HG03460 (cell line): ENCODE data around the gene HCST.
A peak's percentile ranks its signal among the peaks of the same experiment; 100 is the strongest.
"Not testable (repeated sequence)": the region's sequence is repeated elsewhere in the genome, so short reads cannot be mapped to it uniquely, and the experiment has no call there.

Experiments used
- ATAC-seq: cut with Tn5 transposase; IDR thresholded peaks from one replicate; pipeline ENCODE4 v1.9.1; 2021; ENCODE audit not compliant: unreplicated experiment

Gene HCST

DNA sequence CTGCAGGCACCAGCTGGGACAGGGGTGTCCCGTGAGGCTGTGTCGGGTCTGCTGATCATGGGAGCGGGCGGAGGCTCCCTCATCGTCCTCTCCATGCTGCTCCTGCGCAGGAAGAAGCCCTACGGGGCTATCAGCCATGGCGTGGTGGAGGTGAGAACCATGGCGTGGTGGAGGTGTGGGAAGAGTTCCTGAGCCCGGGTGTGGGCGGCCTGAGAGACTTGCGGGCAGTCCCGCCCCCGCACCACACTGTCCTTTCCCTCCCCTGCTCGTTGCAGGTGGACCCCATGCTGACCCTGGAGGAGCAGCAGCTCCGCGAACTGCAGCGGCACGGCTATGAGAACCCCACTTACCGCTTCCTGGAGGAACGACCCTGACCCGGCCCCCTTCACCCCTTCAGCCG lies 23.3 kb upstream of the HCST start:
- ATAC-seq, result no peak

GRCh38 chr19:35879770-35880317 lies 22.5 kb upstream of the HCST start:
- no peak for ATAC-seq

GRCh38 chr19:35882114-35882832 lies 20.1 kb upstream of the HCST start:
- no peak for ATAC-seq

GRCh38 chr19:35883882-35884281 lies 18.4 kb upstream of the HCST start:
- ATAC-seq, result no peak

GRCh38 chr19:35885225-35885738 lies 17.0 kb upstream of the HCST start:
- ATAC-seq, result no peak

GRCh38 chr19:35885904-35886303 lies 16.4 kb upstream of the HCST start:
- no peak for ATAC-seq

GRCh38 chr19:35887197-35887596 lies 15.1 kb upstream of the HCST start:
- no peak for ATAC-seq

GRCh38 chr19:35888398-35888797 lies 13.9 kb upstream of the HCST start:
- ATAC-seq, result no peak

- ATAC-seq, result no peak
These were observed 12.8 kb upstream of the HCST start for GRCh38 chr19:35889370-35890112.

GRCh38 chr19:35890113-35890650 lies 12.1 kb upstream of the HCST start:
- ATAC-seq, result no peak

DNA sequence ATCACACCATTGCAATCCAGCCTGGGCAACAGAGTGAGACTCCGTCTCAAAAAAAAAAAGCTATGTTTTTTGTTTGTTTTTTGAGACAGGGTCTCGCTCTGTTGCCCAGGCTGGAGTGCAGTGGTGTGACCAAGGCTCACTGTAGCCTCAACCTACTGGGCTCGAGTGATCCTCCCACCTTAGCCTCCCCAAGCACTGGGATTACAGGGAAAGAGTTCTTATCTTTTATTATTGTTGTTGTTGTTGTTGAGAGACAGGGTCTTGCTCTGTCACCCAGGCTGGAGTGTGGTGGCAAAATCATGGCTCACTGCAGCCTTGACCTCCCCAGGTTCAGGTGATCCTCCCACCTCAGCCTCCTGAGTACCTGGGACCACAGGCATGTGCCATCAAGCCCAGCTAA lies 10.5 kb upstream of the HCST start:
- not testable (repeated sequence) for ATAC-seq

DNA sequence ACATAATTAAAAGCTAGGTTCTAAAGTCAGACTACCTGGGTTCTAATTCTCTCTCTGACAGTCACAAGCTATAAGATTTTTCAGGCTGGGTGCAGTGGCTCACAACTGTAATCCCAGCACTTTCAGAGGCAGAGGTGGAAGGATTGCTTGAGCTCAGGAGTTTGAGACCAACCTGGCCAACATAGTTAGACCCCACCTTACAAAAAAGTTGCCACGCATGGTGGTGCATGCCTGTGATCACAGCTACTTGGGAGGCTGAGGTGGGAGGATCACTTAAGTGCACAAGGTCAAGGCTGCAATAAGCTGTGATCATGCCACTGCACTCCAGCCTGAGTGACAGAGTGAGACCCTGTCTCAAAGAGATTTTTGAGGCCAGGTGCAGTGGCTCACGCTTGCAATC lies 8.0 kb upstream of the HCST start:
- ATAC-seq, result no peak

DNA sequence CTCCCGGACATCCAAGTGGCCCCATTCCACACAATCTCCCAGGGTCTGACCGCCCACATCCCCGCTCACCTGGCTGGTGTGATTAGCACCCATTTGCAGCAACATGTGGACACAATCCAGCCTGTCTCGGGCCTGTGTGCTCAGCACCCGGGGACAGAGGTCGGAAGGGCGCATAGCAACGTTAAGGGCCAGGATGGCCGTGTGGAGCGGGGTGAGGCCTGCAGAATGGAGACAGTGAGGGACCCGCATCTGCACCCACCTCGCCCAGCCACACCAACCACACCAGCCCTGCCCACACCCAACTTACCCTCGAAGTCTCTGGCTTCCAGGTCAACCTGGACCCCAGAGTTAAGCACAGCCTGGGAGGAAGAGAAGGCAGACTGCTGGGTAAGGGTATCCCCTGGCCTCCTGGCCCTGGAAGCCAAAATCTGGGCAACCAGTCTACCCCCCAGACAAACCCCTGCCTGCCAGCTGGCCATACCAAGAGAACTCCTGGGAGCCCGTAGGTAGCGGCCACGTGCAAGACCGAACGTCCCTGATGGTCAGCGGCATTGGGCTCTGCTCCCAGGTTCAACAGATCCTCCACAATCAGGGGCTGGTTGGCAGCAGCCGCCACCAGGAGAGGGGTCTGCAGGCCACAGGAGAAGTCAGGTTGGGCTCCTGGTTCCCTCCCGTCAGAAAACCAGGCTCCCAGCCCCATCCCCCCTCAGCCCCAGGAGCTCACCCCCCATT lies 6.3 kb upstream of the HCST start:
- no peak for ATAC-seq

GRCh38 chr19:35896643-35897040 lies 5.7 kb upstream of the HCST start:
- no peak for ATAC-seq

- no peak for ATAC-seq
These were observed 4.5 kb upstream of the HCST start for GRCh38 chr19:35897706-35898451.

DNA sequence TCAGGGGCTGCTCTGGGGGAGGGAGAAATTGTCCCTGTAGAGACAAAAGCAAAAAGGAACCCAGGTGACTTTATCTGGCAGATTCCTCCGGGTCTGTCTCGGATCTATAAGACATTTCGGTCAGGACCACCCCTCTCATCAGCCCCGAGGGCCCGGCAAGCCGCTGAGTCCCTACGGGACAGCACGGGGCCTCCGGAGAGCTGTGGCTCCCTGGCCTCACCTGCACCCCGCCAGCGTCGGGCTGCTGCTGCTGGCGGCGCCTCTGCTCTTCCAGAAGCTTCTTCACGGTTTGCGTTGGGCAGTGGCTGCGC lies 3.9 kb upstream of the HCST start:
- ATAC-seq, result no peak

DNA sequence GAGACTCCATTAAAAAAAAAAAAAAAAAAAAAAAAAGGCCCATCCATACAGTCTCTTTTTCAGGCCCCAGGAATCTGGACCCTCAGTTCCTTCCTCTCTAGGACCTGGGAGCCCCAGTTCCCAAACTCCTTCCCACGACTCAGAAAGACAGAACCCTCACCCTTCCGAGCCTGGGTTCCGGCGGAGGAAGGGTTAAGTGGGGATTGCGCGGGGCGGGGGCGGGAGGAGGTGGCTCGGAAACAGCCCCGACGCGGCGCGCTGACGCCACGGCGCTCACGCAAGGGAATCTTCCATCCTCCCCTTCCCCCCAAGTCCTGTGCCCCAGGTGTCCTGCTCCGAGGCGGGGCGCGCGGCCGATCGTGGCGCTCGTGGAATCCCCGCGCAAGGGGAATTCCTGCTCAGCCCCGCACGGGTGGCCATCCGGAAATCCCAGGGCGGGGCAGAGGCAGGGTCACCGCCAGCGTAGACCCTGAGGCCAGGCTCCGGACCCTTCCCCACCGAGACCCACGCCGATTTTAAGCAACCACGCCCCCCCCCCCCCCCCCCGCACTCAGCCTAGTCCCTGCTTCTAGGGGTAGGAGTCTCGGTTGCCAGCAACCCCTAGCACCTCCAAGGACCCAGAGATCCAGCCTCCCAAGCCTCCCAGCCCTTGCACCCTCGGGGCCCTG lies 2.6 kb upstream of the HCST start:
- ATAC-seq, result peak; percentile 39

- ATAC-seq, result no peak
These were observed 1.2 kb upstream of the HCST start for GRCh38 chr19:35901055-35901644.

GRCh38 chr19:35902870-35903475 lies 644 bp downstream of the HCST start:
- ATAC-seq, result no peak
